ENCODE results near the gene PODXL2.
"Not testable (repeated sequence)": the region's sequence is repeated elsewhere in the genome, so short reads cannot be mapped to it uniquely, and the experiment has no call there.

Gene PODXL2

GRCh38 chr3:127605547-127605946 is 23.4 kb upstream of the PODXL2 start:
- DNase-seq, result not testable (repeated sequence)

- DNase-seq, result no peak
Measured at GRCh38 chr3:127606086-127606805, 22.7 kb upstream of the PODXL2 start.

GRCh38 chr3:127606981-127607595 is 21.9 kb upstream of the PODXL2 start:
- DNase-seq, result no peak

GRCh38 chr3:127607675-127608361 is 21.2 kb upstream of the PODXL2 start:
- DNase-seq, result no peak

GRCh38 chr3:127608362-127608718 is 20.6 kb upstream of the PODXL2 start:
- no peak for DNase-seq

GRCh38 chr3:127610105-127610504 is 18.9 kb upstream of the PODXL2 start:
- DNase-seq, result no peak

- DNase-seq, result no peak
Measured at GRCh38 chr3:127611251-127611650, 17.7 kb upstream of the PODXL2 start.

GRCh38 chr3:127612966-127613365 is 16.0 kb upstream of the PODXL2 start:
- DNase-seq, result no peak

GRCh38 chr3:127613406-127613805 is 15.6 kb upstream of the PODXL2 start:
- DNase-seq, result no peak

- DNase-seq, result no peak
Measured at GRCh38 chr3:127614928-127615589, 13.9 kb upstream of the PODXL2 start.

- no peak for DNase-seq
Measured at GRCh38 chr3:127615631-127616305, 13.2 kb upstream of the PODXL2 start.

- no peak for DNase-seq
Measured at GRCh38 chr3:127616836-127617605, 12.0 kb upstream of the PODXL2 start.

- no peak for DNase-seq
Measured at GRCh38 chr3:127618891-127619290, 10.1 kb upstream of the PODXL2 start.

GRCh38 chr3:127620637-127621375 is 8.2 kb upstream of the PODXL2 start:
- no peak for DNase-seq

GRCh38 chr3:127622031-127622430 is 7.0 kb upstream of the PODXL2 start:
- DNase-seq, result no peak

- no peak for DNase-seq
Measured at GRCh38 chr3:127622772-127623576, 6.0 kb upstream of the PODXL2 start.

- no peak for DNase-seq
Measured at GRCh38 chr3:127624063-127624462, 4.9 kb upstream of the PODXL2 start.

GRCh38 chr3:127625821-127626220 is 3.2 kb upstream of the PODXL2 start:
- DNase-seq, result no peak

GRCh38 chr3:127628426-127628787 is 578 bp upstream of the PODXL2 start:
- DNase-seq, result no peak

Measured in central memory CD4-positive, alpha-beta T cell (primary cell).